ENCODE results near the gene DPP10.
"Not testable (repeated sequence)": the region's sequence is repeated elsewhere in the genome, so short reads cannot be mapped to it uniquely, and the experiment has no call there.

DPP10 gene

DNA sequence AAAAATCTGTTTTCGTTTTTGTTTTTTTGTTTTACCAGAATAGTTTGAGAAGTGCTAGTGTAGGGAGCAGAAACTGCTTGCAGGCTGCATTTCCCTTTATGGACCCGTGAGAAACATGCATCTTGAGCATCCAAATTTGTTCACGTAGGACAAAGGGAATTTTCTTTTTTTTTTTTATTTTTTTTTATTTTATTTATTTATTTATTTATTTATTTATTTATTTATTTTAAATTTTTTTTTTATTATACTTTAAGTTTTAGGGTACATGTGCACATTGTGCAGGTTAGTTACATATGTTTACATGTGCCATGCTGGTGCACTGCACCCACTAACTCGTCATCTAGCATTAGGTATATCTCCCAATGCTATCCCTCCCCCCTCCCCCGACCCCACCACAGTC is 305.7 kb downstream of the DPP10 start:
- H3K4me3 Mint-ChIP-seq; H3K27ac Mint-ChIP-seq; H3K9me3 Mint-ChIP-seq; H3K4me1 Mint-ChIP-seq (ENCODE audit: low read depth); H3K27me3 Mint-ChIP-seq (ENCODE audit: low read depth); H3K36me3 Mint-ChIP-seq (ENCODE audit: low read depth): not testable (repeated sequence)

DNA sequence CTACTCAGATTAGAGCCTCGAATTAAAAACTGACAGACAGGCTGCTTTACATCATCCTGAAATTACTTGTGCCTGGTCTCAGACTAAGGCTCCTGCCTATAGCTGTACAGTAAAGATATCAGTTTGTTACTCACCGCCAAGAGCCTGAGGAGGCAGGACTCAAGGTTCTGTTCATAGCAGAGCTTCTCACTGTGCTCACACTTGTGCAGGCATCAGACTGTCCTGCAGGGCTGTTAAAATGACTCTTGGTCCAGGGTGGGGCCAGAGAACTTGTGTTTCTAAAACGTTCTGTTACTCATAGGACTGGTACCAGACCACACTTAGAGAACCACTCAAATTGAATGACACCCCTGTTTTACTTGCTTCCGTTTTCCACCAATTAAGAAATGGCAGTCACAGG is 310.0 kb downstream of the DPP10 start:
- no peak overlapping the region for H3K4me3 Mint-ChIP-seq
- H3K27ac Mint-ChIP-seq: no peak overlapping the region
- no peaks in the 10 kb centered on the region for H3K36me3 Mint-ChIP-seq (ENCODE audit: low read depth)
- H3K9me3 Mint-ChIP-seq: no peaks in the 10 kb centered on the region
- no peaks in the 10 kb centered on the region for H3K4me1 Mint-ChIP-seq (ENCODE audit: low read depth)
- H3K27me3 Mint-ChIP-seq (ENCODE audit: low read depth): no peaks in the 10 kb centered on the region

DNA sequence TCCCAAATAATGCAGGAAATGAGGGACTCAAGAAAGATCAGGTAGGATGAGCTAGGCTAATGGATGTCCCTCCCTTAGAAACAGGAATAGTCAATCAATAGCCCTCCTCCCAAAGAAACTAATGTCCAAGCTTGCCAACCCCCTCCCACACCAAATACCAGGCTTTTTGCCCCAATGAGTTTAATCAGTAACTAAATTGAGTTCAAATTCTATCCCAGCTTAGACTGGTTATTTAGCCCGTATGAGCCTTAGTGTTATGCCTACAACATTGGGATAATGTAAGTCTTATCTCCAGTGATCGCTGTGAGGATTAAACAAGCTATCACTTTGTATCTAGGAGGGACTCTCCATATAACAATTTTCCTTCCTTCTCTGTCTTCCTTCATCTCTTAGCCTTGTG is 310.7 kb downstream of the DPP10 start:
- Mint-ChIP-seq H3K4me1 (ENCODE audit: low read depth) (no peaks in the 10 kb centered on the region), H3K27me3 (ENCODE audit: low read depth) (no peaks in the 10 kb centered on the region), H3K9me3 (no peaks in the 10 kb centered on the region), H3K4me3 (no peak overlapping the region), H3K27ac (no peak overlapping the region), H3K36me3 (ENCODE audit: low read depth) (no peaks in the 10 kb centered on the region)

DNA sequence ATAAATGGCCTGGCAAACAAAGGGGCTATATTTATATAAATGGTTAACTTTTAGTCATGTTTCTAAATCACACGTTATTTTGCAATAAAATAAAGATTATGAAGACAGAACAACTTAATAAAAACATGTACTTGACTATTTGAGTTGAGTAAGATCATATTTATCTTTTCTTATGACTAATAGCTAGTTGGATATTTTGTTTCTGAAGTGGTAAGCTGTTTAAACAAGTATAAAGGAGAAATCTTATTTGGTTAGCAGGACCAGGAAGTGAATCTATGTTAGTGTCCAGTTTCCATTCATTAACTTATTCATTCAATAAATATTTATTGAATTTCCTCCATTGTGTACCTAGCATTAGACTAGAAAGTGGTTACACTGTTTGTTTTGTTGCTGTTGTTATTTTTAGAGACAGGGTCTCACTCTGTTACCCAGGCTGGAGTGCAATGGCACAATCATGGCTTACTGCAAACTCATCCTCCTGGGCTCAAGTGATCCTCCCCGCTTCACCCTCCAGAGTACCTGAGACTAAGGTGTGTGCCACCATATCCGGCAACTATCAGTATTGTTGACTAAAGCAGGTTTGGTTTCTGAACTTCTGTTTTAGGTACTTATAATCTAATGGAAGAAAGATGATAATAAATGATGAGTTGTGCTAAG is 312.6 kb downstream of the DPP10 start:
- H3K27me3 Mint-ChIP-seq (ENCODE audit: low read depth): no peaks in the 10 kb centered on the region
- H3K4me1 Mint-ChIP-seq (ENCODE audit: low read depth): no peaks in the 10 kb centered on the region
- no peak overlapping the region for H3K27ac Mint-ChIP-seq
- H3K4me3 Mint-ChIP-seq: no peak overlapping the region
- H3K36me3 Mint-ChIP-seq (ENCODE audit: low read depth): no peaks in the 10 kb centered on the region
- no peaks in the 10 kb centered on the region for H3K9me3 Mint-ChIP-seq

DNA sequence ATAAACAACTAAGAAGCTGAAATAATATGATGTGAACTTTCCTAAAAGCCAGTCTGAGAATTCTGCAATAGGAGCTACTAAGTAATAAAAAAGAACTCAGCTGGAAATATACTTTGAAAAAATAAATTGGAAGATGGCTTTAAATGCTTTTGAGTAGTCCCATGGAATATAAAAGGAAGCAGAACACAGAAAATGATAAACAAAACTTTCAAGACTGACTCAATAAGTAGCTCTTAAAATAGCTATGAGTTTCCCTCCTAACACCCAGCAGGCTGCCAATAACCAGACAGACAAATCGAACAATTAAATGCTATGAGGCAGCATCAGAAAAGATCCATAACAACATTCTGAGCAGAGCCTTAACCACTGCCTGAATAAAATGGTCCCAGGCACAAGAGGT is 319.9 kb downstream of the DPP10 start:
- H3K4me1 Mint-ChIP-seq (ENCODE audit: low read depth): no peaks in the 10 kb centered on the region
- no peaks in the 10 kb centered on the region for H3K36me3 Mint-ChIP-seq (ENCODE audit: low read depth)
- H3K4me3 Mint-ChIP-seq: no peak overlapping the region
- no peak overlapping the region for H3K27ac Mint-ChIP-seq
- H3K9me3 Mint-ChIP-seq: no peaks in the 10 kb centered on the region
- no peaks in the 10 kb centered on the region for H3K27me3 Mint-ChIP-seq (ENCODE audit: low read depth)

DNA sequence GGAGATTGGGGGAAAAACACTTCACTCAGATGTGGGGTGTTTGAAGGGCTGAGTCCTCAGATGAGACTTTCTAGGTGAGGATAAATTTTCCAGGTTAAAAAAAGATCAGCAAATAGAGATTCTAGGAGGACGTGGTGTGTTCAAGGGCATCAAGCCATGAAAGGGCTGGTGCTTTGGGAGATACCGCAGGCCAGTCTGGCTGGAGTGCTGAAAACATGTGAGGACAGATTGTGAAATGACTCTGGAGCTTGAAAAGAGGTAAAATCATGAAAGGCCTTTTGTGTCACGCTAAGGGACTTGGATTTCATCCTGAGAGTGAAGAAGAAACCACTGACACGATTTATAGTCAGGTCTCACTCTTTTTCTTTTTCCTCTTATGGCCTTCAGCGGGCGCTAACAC is 320.5 kb downstream of the DPP10 start:
- H3K36me3 Mint-ChIP-seq (ENCODE audit: low read depth): no peaks in the 10 kb centered on the region
- H3K9me3 Mint-ChIP-seq: no peaks in the 10 kb centered on the region
- no peak overlapping the region for H3K27ac Mint-ChIP-seq
- H3K27me3 Mint-ChIP-seq (ENCODE audit: low read depth): no peaks in the 10 kb centered on the region
- H3K4me1 Mint-ChIP-seq (ENCODE audit: low read depth): no peaks in the 10 kb centered on the region
- no peak overlapping the region for H3K4me3 Mint-ChIP-seq

DNA sequence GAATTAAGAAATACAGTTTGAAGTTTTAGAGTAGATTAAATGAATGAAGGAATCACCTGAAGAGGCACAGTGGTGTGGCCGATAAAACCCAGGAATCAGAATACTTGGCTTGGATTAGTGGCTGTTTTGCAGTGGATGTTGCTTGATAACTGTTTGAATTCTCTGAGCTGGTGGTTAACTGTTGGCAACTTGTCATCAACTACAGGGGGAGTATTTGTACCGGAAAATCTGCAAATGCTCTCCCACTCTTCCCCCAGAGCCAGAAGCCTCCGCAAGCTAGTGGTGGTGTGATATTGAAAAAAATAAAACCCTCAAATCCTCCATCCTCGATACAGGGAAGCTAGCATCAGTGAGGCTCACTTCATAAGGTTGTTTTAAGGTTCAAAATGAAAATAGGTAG is 326.7 kb downstream of the DPP10 start:
- Mint-ChIP-seq H3K36me3 (ENCODE audit: low read depth) (no peaks in the 10 kb centered on the region), H3K4me3 (no peak overlapping the region), H3K27ac (no peak overlapping the region), H3K4me1 (ENCODE audit: low read depth) (no peaks in the 10 kb centered on the region), H3K27me3 (ENCODE audit: low read depth) (no peaks in the 10 kb centered on the region), H3K9me3 (no peaks in the 10 kb centered on the region)

DNA sequence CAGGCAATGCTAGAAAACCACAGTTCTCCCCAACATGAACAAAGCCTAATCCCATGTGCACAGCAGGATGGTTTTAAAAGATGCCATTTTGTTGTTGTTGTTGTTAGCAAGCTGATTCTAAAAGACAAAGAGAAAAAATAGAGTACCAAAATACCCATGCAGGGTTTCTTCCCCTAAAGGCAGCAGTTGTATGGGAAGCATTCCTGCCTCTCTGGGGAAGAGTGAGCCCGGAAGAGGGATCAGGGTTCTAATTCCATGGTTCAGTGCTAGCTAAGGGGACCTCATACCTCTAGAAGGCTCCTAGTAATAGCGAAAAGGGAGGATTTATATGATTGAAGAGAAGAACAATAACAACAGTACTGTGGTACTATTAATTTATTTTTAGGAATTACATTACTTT is 327.6 kb downstream of the DPP10 start:
- Mint-ChIP-seq H3K9me3 (no peaks in the 10 kb centered on the region), H3K27me3 (ENCODE audit: low read depth) (no peaks in the 10 kb centered on the region), H3K36me3 (ENCODE audit: low read depth) (no peaks in the 10 kb centered on the region), H3K4me1 (ENCODE audit: low read depth) (no peaks in the 10 kb centered on the region), H3K4me3 (no peak overlapping the region), H3K27ac (no peak overlapping the region)

DNA sequence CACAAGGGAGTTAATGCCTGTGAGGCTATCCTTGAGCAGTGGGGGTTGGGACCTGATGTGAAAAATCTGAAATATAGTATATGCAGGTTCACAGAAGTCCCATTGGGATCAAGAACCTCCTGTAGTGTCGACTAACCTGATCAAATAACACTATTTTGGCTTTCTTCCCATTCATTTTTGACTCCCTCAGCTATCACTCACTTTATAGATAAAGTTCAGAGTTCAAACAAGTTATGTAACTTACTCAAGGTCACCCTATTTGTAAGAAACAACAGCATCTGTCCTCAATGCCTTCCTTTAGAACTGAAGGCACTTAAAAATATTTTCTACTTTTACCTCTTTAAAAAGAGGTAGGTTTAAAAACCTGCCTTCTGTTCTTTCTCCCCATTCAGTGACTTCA is 341.6 kb downstream of the DPP10 start:
- H3K4me3 Mint-ChIP-seq: no peak overlapping the region
- H3K36me3 Mint-ChIP-seq (ENCODE audit: low read depth): no peaks in the 10 kb centered on the region
- no peaks in the 10 kb centered on the region for H3K9me3 Mint-ChIP-seq
- no peaks in the 10 kb centered on the region for H3K27me3 Mint-ChIP-seq (ENCODE audit: low read depth)
- H3K4me1 Mint-ChIP-seq (ENCODE audit: low read depth): no peaks in the 10 kb centered on the region
- no peak overlapping the region for H3K27ac Mint-ChIP-seq

DNA sequence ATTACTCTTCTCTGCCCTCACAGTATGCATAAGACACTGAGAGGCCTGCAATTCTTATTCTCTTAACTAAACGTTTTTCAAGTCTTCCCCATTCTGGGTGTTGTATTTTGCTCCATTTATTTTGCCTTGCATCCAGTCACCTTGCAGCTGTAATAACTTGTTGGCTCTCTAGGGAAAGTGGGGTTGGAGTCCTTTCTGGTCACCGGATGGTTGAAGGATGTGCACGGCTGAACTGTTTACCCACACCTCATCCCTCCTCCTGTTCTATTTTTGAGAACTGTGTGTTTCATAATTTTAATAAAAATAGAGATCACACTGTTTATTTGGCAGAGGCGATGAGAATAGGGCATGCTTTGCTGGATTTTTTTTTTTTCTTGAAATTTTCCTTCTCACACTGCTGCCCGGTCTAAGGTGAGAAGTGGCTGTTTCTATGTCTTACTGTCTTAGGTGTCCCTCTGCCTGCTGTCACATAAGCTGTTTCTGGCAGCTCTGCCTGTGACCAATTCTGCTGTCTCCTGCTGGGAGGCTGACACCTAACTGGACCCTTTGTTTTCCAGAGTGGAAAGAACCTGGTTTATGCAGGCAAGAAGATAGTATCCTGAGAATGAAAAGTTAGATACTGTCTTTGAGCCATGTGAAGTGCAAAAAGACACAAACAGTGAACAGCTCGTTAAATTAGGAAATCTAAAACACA is 342.6 kb downstream of the DPP10 start:
- Mint-ChIP-seq H3K4me3 (no peak overlapping the region), H3K9me3 (no peaks in the 10 kb centered on the region), H3K4me1 (ENCODE audit: low read depth) (no peaks in the 10 kb centered on the region), H3K27ac (no peak overlapping the region), H3K36me3 (ENCODE audit: low read depth) (no peaks in the 10 kb centered on the region), H3K27me3 (ENCODE audit: low read depth) (no peaks in the 10 kb centered on the region)

DNA sequence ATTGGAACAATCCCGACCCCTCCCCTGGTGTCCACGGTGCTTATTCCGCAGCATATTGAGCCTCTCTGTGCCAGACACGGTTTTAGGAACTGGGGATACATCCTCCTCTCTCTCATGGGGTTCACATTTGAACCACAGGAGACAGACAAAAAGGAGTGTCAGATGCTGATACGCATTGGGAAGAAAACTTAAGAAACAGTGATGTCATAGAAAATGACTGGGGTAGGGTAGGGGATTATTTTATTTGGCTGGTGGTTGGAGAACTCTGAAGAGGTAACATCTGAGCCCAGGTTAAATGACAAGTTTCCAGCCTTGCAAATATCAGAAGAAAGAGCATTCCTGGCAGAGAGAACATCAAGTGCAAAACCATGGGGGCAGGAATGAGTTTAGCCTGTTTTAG is 344.5 kb downstream of the DPP10 start:
- H3K9me3 Mint-ChIP-seq: no peaks in the 10 kb centered on the region
- H3K27ac Mint-ChIP-seq: no peak overlapping the region
- no peaks in the 10 kb centered on the region for H3K27me3 Mint-ChIP-seq (ENCODE audit: low read depth)
- H3K4me1 Mint-ChIP-seq (ENCODE audit: low read depth): no peaks in the 10 kb centered on the region
- H3K4me3 Mint-ChIP-seq: no peak overlapping the region
- no peaks in the 10 kb centered on the region for H3K36me3 Mint-ChIP-seq (ENCODE audit: low read depth)

DNA sequence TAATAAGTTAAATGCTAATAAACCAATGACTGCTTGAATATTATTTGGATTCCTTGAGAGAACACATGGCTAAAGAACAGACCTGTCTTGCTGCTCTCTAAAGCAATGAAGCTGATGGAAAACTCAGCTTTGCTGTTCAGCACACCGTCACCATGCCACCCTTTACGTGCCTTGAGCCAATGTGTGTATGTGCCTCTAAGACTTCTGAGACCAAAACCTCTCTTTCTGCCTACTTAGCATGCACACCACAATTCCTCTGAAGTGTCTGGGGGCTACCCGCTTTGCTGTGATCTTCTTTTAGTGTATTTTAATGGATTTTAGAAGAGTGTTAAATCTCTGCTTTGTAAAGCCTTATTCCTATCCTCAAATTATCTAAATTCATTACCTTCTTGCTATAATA is 345.0 kb downstream of the DPP10 start:
- H3K9me3 Mint-ChIP-seq: no peaks in the 10 kb centered on the region
- no peak overlapping the region for H3K27ac Mint-ChIP-seq
- H3K4me3 Mint-ChIP-seq: no peak overlapping the region
- no peaks in the 10 kb centered on the region for H3K27me3 Mint-ChIP-seq (ENCODE audit: low read depth)
- H3K36me3 Mint-ChIP-seq (ENCODE audit: low read depth): no peaks in the 10 kb centered on the region
- H3K4me1 Mint-ChIP-seq (ENCODE audit: low read depth): no peaks in the 10 kb centered on the region

DNA sequence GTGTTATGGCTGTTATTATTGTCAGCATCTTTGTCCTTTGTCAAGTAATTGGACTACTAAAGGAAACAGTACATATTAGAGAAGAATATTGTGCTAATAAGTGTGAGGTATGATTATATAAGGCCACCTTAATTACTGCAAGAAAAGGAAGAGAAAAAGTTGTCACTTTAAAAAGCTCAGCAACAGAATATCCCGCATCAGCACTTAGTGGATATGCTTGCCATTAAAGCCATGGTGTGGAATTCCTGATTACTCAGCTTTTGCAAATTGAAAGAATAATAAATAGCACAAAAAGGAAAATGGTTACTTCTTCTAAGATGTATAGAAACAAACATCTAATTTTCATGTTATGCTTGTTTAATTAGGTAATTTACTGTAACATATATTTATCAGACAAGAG is 347.5 kb downstream of the DPP10 start:
- H3K36me3 Mint-ChIP-seq (ENCODE audit: low read depth): no peaks in the 10 kb centered on the region

DNA sequence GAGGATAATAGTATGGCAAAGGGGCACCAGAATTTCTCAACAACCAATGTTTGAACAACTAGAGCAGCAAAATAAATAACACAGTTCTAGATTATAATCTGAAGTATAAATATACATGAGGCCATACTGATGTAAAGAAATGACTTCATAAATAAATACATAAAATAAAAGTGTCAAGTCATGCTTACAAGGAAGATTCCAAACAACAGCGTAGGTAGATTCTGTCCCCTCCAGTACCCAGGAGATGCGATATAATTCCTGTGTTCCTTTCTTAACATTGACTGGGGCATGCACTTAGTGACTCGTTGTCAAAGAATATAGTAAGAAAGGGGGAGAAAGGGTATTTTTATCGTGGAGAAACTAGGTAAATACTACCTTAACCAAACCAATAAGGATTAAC is 355.1 kb downstream of the DPP10 start:
- Mint-ChIP-seq H3K36me3 (ENCODE audit: low read depth) (no peaks in the 10 kb centered on the region), H3K9me3 (peaks cover 8% of the 10 kb centered on the region), H3K27me3 (ENCODE audit: low read depth) (no peaks in the 10 kb centered on the region), H3K27ac (no peak overlapping the region), H3K4me1 (ENCODE audit: low read depth) (no peaks in the 10 kb centered on the region), H3K4me3 (no peak overlapping the region)

More for the DNA sequence above, 347.5 kb downstream of the DPP10 start:
- Mint-ChIP-seq H3K27me3 (ENCODE audit: low read depth) (no peaks in the 10 kb centered on the region), H3K4me3 (no peak overlapping the region), H3K4me1 (ENCODE audit: low read depth) (no peaks in the 10 kb centered on the region), H3K27ac (no peak overlapping the region), H3K9me3 (no peaks in the 10 kb centered on the region)

DNA sequence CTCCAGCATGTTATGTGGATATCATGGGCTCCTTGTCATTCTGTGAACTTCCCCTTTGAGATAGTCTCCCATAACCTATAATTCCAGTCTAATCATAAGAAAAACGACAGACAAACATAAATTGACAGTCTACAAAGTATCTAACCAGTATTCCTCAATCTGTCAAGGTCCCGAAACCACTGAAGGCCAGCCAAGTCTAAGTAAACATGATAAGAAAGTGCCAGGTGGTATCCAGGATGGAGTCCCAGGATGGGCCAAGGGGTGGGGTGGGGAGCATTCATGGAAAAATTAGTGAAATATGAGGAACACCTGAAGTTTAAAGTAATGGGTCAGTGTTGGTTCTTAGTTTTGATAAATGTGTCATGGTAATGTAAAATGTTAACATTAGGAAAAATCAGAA is 355.5 kb downstream of the DPP10 start:
- no peaks in the 10 kb centered on the region for H3K36me3 Mint-ChIP-seq (ENCODE audit: low read depth)
- H3K4me1 Mint-ChIP-seq (ENCODE audit: low read depth): no peaks in the 10 kb centered on the region
- no peaks in the 10 kb centered on the region for H3K27me3 Mint-ChIP-seq (ENCODE audit: low read depth)
- H3K9me3 Mint-ChIP-seq: peaks cover 8% of the 10 kb centered on the region
- no peak overlapping the region for H3K27ac Mint-ChIP-seq
- H3K4me3 Mint-ChIP-seq: no peak overlapping the region

DNA sequence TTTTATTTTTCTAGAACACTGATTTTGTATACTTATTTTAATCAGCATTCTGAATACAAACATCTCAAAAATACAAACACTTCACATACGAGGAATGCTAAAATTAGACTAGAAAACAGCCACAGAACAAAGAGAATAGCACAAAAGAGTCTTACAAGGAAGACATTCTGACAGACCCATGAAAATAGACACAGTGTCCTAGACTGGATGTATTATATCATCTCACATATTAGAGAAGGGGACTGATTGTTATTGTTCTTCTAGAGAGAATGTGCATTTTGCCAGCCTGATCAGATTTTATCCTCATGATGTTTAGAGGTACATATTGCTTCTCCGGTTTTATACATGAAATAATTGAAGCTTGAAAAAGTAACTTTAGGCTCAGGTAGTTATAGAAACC is 357.9 kb downstream of the DPP10 start:
- Mint-ChIP-seq H3K9me3 (peaks cover 12% of the 10 kb centered on the region), H3K27ac (no peak overlapping the region), H3K36me3 (ENCODE audit: low read depth) (no peaks in the 10 kb centered on the region), H3K4me3 (no peak overlapping the region), H3K4me1 (ENCODE audit: low read depth) (no peaks in the 10 kb centered on the region), H3K27me3 (ENCODE audit: low read depth) (no peaks in the 10 kb centered on the region)
